Neuronal stem cell (in vitro differentiated cells): ENCODE data around the gene CDH3.

Experiments
- DNase-seq: peaks from one replicate; pipeline ENCODE4 v3.0.0-alpha.2; 2013; ENCODE audit warnings: low spot score
- H2AFZ ChIP-seq: one replicate; pipeline ENCODE4 v1.6.1; 2013; ENCODE audit warnings: mild to moderate bottlenecking, low read length, inconsistent platforms
- H2AK5ac ChIP-seq: 2 replicates; pipeline ENCODE4 v1.6.1; 2013; ENCODE audit warnings: low read depth, mild to moderate bottlenecking, inconsistent platforms, low read length, moderate library complexity, mixed read lengths
- H2BK120ac ChIP-seq: 2 replicates; pipeline ENCODE4 v1.6.1; 2013; ENCODE audit warnings: low read depth, mild to moderate bottlenecking, inconsistent platforms, low read length, moderate library complexity, mixed read lengths
- H2BK12ac ChIP-seq: one replicate; pipeline ENCODE4 v1.6.1; 2013; ENCODE audit warnings: low read length, inconsistent platforms
- H2BK15ac ChIP-seq: 2 replicates; pipeline ENCODE4 v1.6.1; 2013; ENCODE audit warnings: mild to moderate bottlenecking, low read length, inconsistent platforms, mixed read lengths
- H2BK5ac ChIP-seq: one replicate; pipeline ENCODE4 v1.6.1; 2013; ENCODE audit warnings: inconsistent platforms, mild to moderate bottlenecking, low read length, moderate library complexity
- H3K14ac ChIP-seq: one replicate; pipeline ENCODE4 v1.6.1; 2013; ENCODE audit warnings: low read length, inconsistent platforms
- H3K18ac ChIP-seq: 2 replicates; pipeline ENCODE4 v1.6.1; 2013; ENCODE audit warnings: low read length, inconsistent platforms
- H3K23ac ChIP-seq: 2 replicates; pipeline ENCODE4 v1.6.1; 2013; ENCODE audit warnings: low read depth, mild to moderate bottlenecking, mixed read lengths, low read length, inconsistent platforms; ENCODE audit not compliant: poor library complexity
- H3K27ac ChIP-seq: replicated peaks from 3 replicates; pipeline ENCODE4 v1.5.1; 2013; ENCODE audit warnings: low read length, inconsistent platforms
- H3K27me3 ChIP-seq, 3 experiments: 2 replicates each; pipeline ENCODE4 v1.6.1; 2013; ENCODE audit warnings: low read length in 3 of 3, mild to moderate bottlenecking in 2 of 3, inconsistent platforms in 1 of 3, low read depth in 1 of 3, mixed read lengths in 1 of 3, moderate library complexity in 1 of 3; ENCODE audit not compliant: control insufficient read depth in 3 of 3, insufficient read depth in 3 of 3
- H3K36me3 ChIP-seq, 2 donors: replicated peaks in 1 of 2; 2 replicates each; pipeline ENCODE4 v1.6.1; 2013; ENCODE audit warnings: low read length in 2 of 2; ENCODE audit not compliant: control insufficient read depth in 2 of 2, insufficient read depth in 2 of 2
- H3K4ac ChIP-seq: 2 replicates; pipeline ENCODE4 v1.6.1; 2013; ENCODE audit warnings: inconsistent platforms, mild to moderate bottlenecking, low read length, moderate library complexity
- H3K4me1 ChIP-seq, 2 donors: 1 replicate in 1 of 2; 2 replicates in 1 of 2; pipeline ENCODE4 v1.6.1; 2013; ENCODE audit warnings: low read length in 2 of 2, low read depth in 1 of 2; ENCODE audit not compliant: control insufficient read depth in 2 of 2, insufficient read depth in 1 of 2
- H3K4me2 ChIP-seq: one replicate; pipeline ENCODE4 v1.6.1; 2013; ENCODE audit warnings: mild to moderate bottlenecking, low read length, inconsistent platforms; ENCODE audit not compliant: insufficient read depth, poor library complexity, severe bottlenecking
- H3K4me3 ChIP-seq, 2 donors: 2 replicates each; pipeline ENCODE4 v1.5.1; 2013; ENCODE audit warnings: low read length in 2 of 2, mild to moderate bottlenecking in 2 of 2, inconsistent platforms in 1 of 2, moderate library complexity in 1 of 2
- H3K79me1 ChIP-seq: one replicate; pipeline ENCODE4 v1.6.1; 2013; ENCODE audit warnings: low read depth, mild to moderate bottlenecking, inconsistent platforms, low read length, moderate library complexity
- H3K9ac ChIP-seq: one replicate; pipeline ENCODE4 v1.6.1; 2013; ENCODE audit warnings: mild to moderate bottlenecking, low read depth, low read length, inconsistent platforms; ENCODE audit not compliant: poor library complexity
- H3K9me3 ChIP-seq, 2 donors: replicated peaks in 1 of 2; 2 replicates each; pipeline versions ENCODE3 to v1.6.1; 2013; ENCODE audit warnings: low read length in 2 of 2, mild to moderate bottlenecking in 2 of 2, inconsistent platforms in 1 of 2, low read depth in 1 of 2, mixed read lengths in 1 of 2, moderate library complexity in 1 of 2; ENCODE audit not compliant: control insufficient read depth in 2 of 2, insufficient read depth in 1 of 2
- H4K8ac ChIP-seq: one replicate; pipeline ENCODE4 v1.6.1; 2013; ENCODE audit warnings: low read depth, mild to moderate bottlenecking, inconsistent platforms, low read length, moderate library complexity
- H4K91ac ChIP-seq: one replicate; pipeline ENCODE4 v1.6.1; 2013; ENCODE audit warnings: low read length, low read depth, mild to moderate bottlenecking, inconsistent platforms; ENCODE audit not compliant: poor library complexity
- WGBS, 2 donors: extraction: QIAGEN DNeasy Blood & Tissue Kit; methylation state at CpG; one replicate each; pipeline ENCODE4 v1.1.7; 2013; ENCODE audit warnings: missing lambda C conversion rate in 2 of 2, mixed read lengths in 1 of 2; ENCODE audit not compliant: insufficient read length in 2 of 2, insufficient replicate concordance in 1 of 2; ENCODE audit errors: extremely low coverage in 2 of 2; 5-methylcytosine and 5-hydroxymethylcytosine counted together

The CDH3 gene

GRCh38 chr16:68643227-68643626 lies 1.9 kb upstream of the CDH3 start:
- Histone ChIP-seq H3K4ac (no peak overlapping the region), H3K4me3 (no peak overlapping the region)

GRCh38 chr16:68643847-68644246 lies 1.3 kb upstream of the CDH3 start:
- peaks cover 21 to 22% of the 10 kb centered on the region in 2 donors for H3K4me1 ChIP-seq
- no peak overlapping the region for H2BK120ac ChIP-seq
- H3K27me3 ChIP-seq, result peaks cover 0 to 17% (median 10%) of the 10 kb centered on the region in 3 experiments
- H3K4ac ChIP-seq, result no peak overlapping the region
- DNase-seq, result no peak
- no peak overlapping the region for H3K23ac ChIP-seq
- no peak overlapping the region for H2AFZ ChIP-seq
- no peak overlapping the region for H2BK12ac ChIP-seq
- H3K14ac ChIP-seq, result no peak overlapping the region
- no CpG with 5 or more reads among the region's 10 CpGs for WGBS, 2 donors
- H4K91ac ChIP-seq, result no peak overlapping the region
- no peaks in the 10 kb centered on the region for H3K36me3 ChIP-seq
- H3K79me1 ChIP-seq, result no peaks in the 10 kb centered on the region
- no peak overlapping the region for H2BK15ac ChIP-seq
- no peak overlapping the region for H3K18ac ChIP-seq
- no peak overlapping the region for H3K4me3 ChIP-seq
- H3K9ac ChIP-seq, result no peak overlapping the region
- no peak overlapping the region for H4K8ac ChIP-seq
- no peak overlapping the region for H3K27ac ChIP-seq
- H3K9me3 ChIP-seq, result peaks cover 0 to 3% of the 10 kb centered on the region in 2 donors
- H2BK5ac ChIP-seq, result no peak overlapping the region
- H2AK5ac ChIP-seq, result no peak overlapping the region
- H3K4me2 ChIP-seq, result no peak overlapping the region

More at GRCh38 chr16:68643227-68643626, 1.9 kb upstream of the CDH3 start:
- WGBS, 2 donors, result no CpG with 5 or more reads among the region's 13 CpGs
- H3K27ac ChIP-seq, result peak overlapping the region; percentile 52
- H2BK5ac ChIP-seq, result no peak overlapping the region
- H3K27me3 ChIP-seq, result peaks cover 0 to 17% (median 10%) of the 10 kb centered on the region in 3 experiments
- H3K23ac ChIP-seq, result no peak overlapping the region
- H3K9me3 ChIP-seq, result peaks cover 0 to 3% of the 10 kb centered on the region in 2 donors
- no peak overlapping the region for H3K4me2 ChIP-seq
- no peak for DNase-seq
- no peak overlapping the region for H2AK5ac ChIP-seq
- no peaks in the 10 kb centered on the region for H3K36me3 ChIP-seq
- H3K9ac ChIP-seq, result no peak overlapping the region
- no peak overlapping the region for H4K91ac ChIP-seq
- no peak overlapping the region for H2BK15ac ChIP-seq
- no peak overlapping the region for H2BK120ac ChIP-seq
- no peak overlapping the region for H2BK12ac ChIP-seq
- peak overlapping the region; percentile 92 for H2AFZ ChIP-seq
- H3K14ac ChIP-seq, result no peak overlapping the region
- no peak overlapping the region for H4K8ac ChIP-seq
- peak overlapping the region; percentile 46 for H3K18ac ChIP-seq
- no peaks in the 10 kb centered on the region for H3K79me1 ChIP-seq
- peaks cover 21 to 22% of the 10 kb centered on the region in 2 donors for H3K4me1 ChIP-seq

DNA sequence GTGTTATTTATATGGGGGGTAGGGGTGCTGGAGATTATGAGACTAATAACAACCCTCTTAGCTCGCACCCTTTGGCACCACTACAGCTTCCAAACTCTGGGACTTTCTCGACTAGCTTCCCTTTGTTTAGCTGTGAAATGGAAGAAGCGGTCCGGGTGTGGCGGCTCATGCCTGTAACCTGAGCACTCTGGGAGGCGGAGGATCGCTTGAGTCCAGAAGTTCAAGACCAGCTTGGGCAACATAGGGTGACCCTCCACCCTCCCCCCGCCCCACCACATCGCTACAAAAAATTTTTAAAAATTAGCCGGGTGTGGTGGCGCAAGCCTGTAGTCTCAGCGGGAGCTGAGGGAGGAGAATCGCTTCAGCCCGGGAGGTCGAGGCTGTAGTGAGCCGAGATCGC lies 814 bp upstream of the CDH3 start:
- peaks cover 21 to 22% of the 10 kb centered on the region in 2 donors for H3K4me1 ChIP-seq
- H3K14ac ChIP-seq, result no peak overlapping the region
- H2AFZ ChIP-seq, result peak overlapping the region; percentile 98
- H3K27ac ChIP-seq, result no peak overlapping the region
- H3K23ac ChIP-seq, result no peak overlapping the region
- no peak overlapping the region for H2BK120ac ChIP-seq
- H2BK12ac ChIP-seq, result no peak overlapping the region
- peak overlapping the region; percentile 97 for H3K4me2 ChIP-seq
- no peaks in the 10 kb centered on the region for H3K79me1 ChIP-seq
- peak overlapping the region in 1 of 2 donors; percentile 71 for H3K4me3 ChIP-seq
- no peak overlapping the region for H2BK5ac ChIP-seq
- H3K9me3 ChIP-seq, result peaks cover 0 to 3% of the 10 kb centered on the region in 2 donors
- H3K18ac ChIP-seq, result no peak overlapping the region
- no peak for DNase-seq
- H4K8ac ChIP-seq, result no peak overlapping the region
- H4K91ac ChIP-seq, result no peak overlapping the region
- H2AK5ac ChIP-seq, result peak overlapping the region; percentile 24
- no peaks in the 10 kb centered on the region for H3K36me3 ChIP-seq
- H3K27me3 ChIP-seq, result peaks cover 0 to 17% (median 10%) of the 10 kb centered on the region in 3 experiments
- no peak overlapping the region for H2BK15ac ChIP-seq
- no peak overlapping the region for H3K9ac ChIP-seq
- WGBS, 2 donors, result no CpG with 5 or more reads among the region's 17 CpGs
- no peak overlapping the region for H3K4ac ChIP-seq

GRCh38 chr16:68645494-68646388 lies 631 bp downstream of the CDH3 start:
- H3K79me1 ChIP-seq, result no peaks in the 10 kb centered on the region
- H3K23ac ChIP-seq, result peak overlapping the region; percentile 77
- no CpG with 5 or more reads among the region's 66 CpGs for WGBS, 2 donors
- H2BK15ac ChIP-seq, result peak overlapping the region; percentile 98
- H3K36me3 ChIP-seq, result no peaks in the 10 kb centered on the region
- no peak for DNase-seq
- peak overlapping the region; percentile 100 for H3K18ac ChIP-seq
- peak overlapping the region; percentile 88 for H3K9ac ChIP-seq
- peak overlapping the region; percentile 93 for H2BK12ac ChIP-seq
- H2BK120ac ChIP-seq, result peak overlapping the region; percentile 93
- peaks cover 21 to 22% of the 10 kb centered on the region in 2 donors for H3K4me1 ChIP-seq
- H2AK5ac ChIP-seq, result peak overlapping the region; percentile 98
- peak overlapping the region; percentile 71 to 72 for H3K4me3 ChIP-seq
- H4K8ac ChIP-seq, result no peak overlapping the region
- H3K9me3 ChIP-seq, result peaks cover 0 to 3% of the 10 kb centered on the region in 2 donors
- peak overlapping the region; percentile 97 for H3K4me2 ChIP-seq
- peak overlapping the region; percentile 24 for H3K27ac ChIP-seq
- peak overlapping the region; percentile 98 for H2AFZ ChIP-seq
- peak overlapping the region; percentile 87 for H3K4ac ChIP-seq
- H4K91ac ChIP-seq, result peak overlapping the region; percentile 96
- H3K27me3 ChIP-seq, result peaks cover 0 to 17% (median 10%) of the 10 kb centered on the region in 3 experiments
- H3K14ac ChIP-seq, result peak overlapping the region; percentile 95
- peak overlapping the region; percentile 80 for H2BK5ac ChIP-seq
